K562 (cell line): ENCODE measurements around the gene SRGN. TPM values are rescaled to one million over a fixed set of nuclear protein-coding genes. Genes with fewer than 3 reads are reported as not detected.

Experiments used
- ATAC-seq: fragments of 200-7000 bp; cut with Tn5 transposase; 3 replicates; pipeline ENCODE4 v1.9.1; 2020; ENCODE audit warnings: moderate library complexity
- BruUV-seq: library from RNA; stranded (reverse); fragments of 400-500 nt; replicated peaks from 2 replicates; lab custom pipeline; 2021; lab: Mats Ljungman, UMichigan
- CTCF ChIA-PET: fragments of 300-600 bp; formaldehyde crosslinking; extraction: SDS; loops from one replicate; lab custom pipeline; 2021; ENCODE audit warnings: low intra/inter-chr PET ratio; lab: Yijun Ruan, JAX
- POLR2A ChIA-PET: fragments of 300-600, 350-650 bp; sonication (Branson Sonifier 250); formaldehyde crosslinking; extraction: SDS; loops from one replicate; lab custom pipeline; 2021; ENCODE audit warnings: antibody characterized with exemption, inconsistent platforms; lab: Yijun Ruan, JAX
- DNase-seq, 4 experiments: peaks; one replicate each; pipeline versions ENCODE4 v3.0.0 to v3.0.0-alpha.2; 2011 to 2018; ENCODE audit warnings: low spot score in 3 of 4, mixed read lengths in 3 of 4; ENCODE audit errors: extremely low read depth in 1 of 4
- FAIRE-seq: peaks from 2 replicates; lab custom pipeline; 2011; peaks lifted over from hg19 to GRCh38; lab: Jason Lieb, UNC
- H2AFZ ChIP-seq: 2 replicates; pipeline ENCODE4 v1.6.0; 2011; ENCODE audit warnings: low read depth, low read length, control low read depth, inconsistent platforms
- H3K27ac ChIP-seq: fragments of 200-600 bp; 3 replicates; pipeline ENCODE4 v1.8.0; 2011; ENCODE audit warnings: low read depth, mild to moderate bottlenecking, control low read depth, inconsistent platforms, low read length, moderate library complexity, mixed read lengths; ENCODE audit errors: extremely low read depth
- H3K27me3 ChIP-seq, 2 experiments: fragments of 300-600 bp in 1 of 2; 2 replicates in 1 of 2; 3 replicates in 1 of 2; pipeline versions ENCODE4 v1.6.0 to v1.8.0; 2011; ENCODE audit warnings: inconsistent platforms in 2 of 2, low read length in 2 of 2, mild to moderate bottlenecking in 1 of 2, mixed read lengths in 1 of 2, moderate library complexity in 1 of 2; ENCODE audit not compliant: control insufficient read depth in 2 of 2, insufficient read depth in 2 of 2
- H3K36me3 ChIP-seq: fragments of 300-600 bp; 3 replicates; pipeline ENCODE4 v1.8.0; 2011; ENCODE audit warnings: mild to moderate bottlenecking, low read length, inconsistent platforms; ENCODE audit not compliant: control insufficient read depth, insufficient read depth
- H3K4me1 ChIP-seq, 2 experiments: fragments of 200-600 bp in 1 of 2; replicated peaks in 1 of 2; 2 replicates in 1 of 2; 3 replicates in 1 of 2; pipeline versions ENCODE4 v1.5.1 to v1.8.0; 2011; ENCODE audit warnings: inconsistent platforms in 2 of 2, low read length in 2 of 2, mild to moderate bottlenecking in 1 of 2, mixed read lengths in 1 of 2, moderate library complexity in 1 of 2; ENCODE audit not compliant: control insufficient read depth in 2 of 2, insufficient read depth in 2 of 2
- H3K4me2 ChIP-seq: 2 replicates; pipeline ENCODE4 v1.6.1; 2011; ENCODE audit warnings: low read length, control low read depth, inconsistent platforms, mixed read lengths; ENCODE audit not compliant: insufficient read depth
- H3K4me3 ChIP-seq: fragments of 200-600 bp; sonication (generic), shearing (Covaris generic); 2 replicates; pipeline ENCODE4 v1.5.1; 2016; ENCODE audit warnings: control low read depth, inconsistent platforms
- H3K79me2 ChIP-seq: fragments of 200-600 bp; 3 replicates; pipeline ENCODE4 v1.8.0; 2011; ENCODE audit warnings: low read length, inconsistent platforms; ENCODE audit not compliant: control insufficient read depth, insufficient read depth
- H3K9ac ChIP-seq, 2 experiments: 2 replicates each; pipeline versions ENCODE4 v1.6.0 to v1.6.1; 2011; ENCODE audit warnings: low read depth in 2 of 2, low read length in 2 of 2, control low read depth in 1 of 2, inconsistent platforms in 1 of 2, mild to moderate bottlenecking in 1 of 2, mixed read lengths in 1 of 2; ENCODE audit not compliant: insufficient read depth in 1 of 2
- H3K9me1 ChIP-seq: one replicate; pipeline ENCODE4 v1.6.0; 2011; ENCODE audit warnings: inconsistent platforms, mild to moderate bottlenecking, low read length, moderate library complexity; ENCODE audit not compliant: control insufficient read depth, insufficient read depth
- H3K9me3 ChIP-seq: replicated peaks from 2 replicates; pipeline ENCODE4 v1.5.1; 2011; ENCODE audit warnings: low read depth, low read length, inconsistent platforms; ENCODE audit not compliant: control insufficient read depth, insufficient read depth
- H4K20me1 ChIP-seq: replicated peaks from 2 replicates; pipeline ENCODE4 v1.6.1; 2011; ENCODE audit warnings: low read length, inconsistent platforms, mixed read lengths; ENCODE audit not compliant: control insufficient read depth, insufficient read depth
- ERF ChIP-seq: fragments of 450-650 bp; formaldehyde crosslinking; IDR thresholded peaks from 2 replicates; pipeline ENCODE4 v1.4.0; 2020; ENCODE audit warnings: mild to moderate bottlenecking, mixed read lengths
- HDAC8 ChIP-seq: fragments of 450-650 bp; IDR thresholded peaks from 2 replicates; pipeline ENCODE4 v1.6.1; 2016; ENCODE audit warnings: mild to moderate bottlenecking, missing genetic modification characterization, moderate library complexity, missing compliant biosample characterization
- KLF16 ChIP-seq: IDR thresholded peaks from 2 replicates; pipeline ENCODE4 v1.6.1; 2016; ENCODE audit warnings: antibody characterized with exemption
- MCM5 ChIP-seq: fragments of 450-650 bp; IDR thresholded peaks from 2 replicates; pipeline ENCODE4 v1.6.1; 2016; ENCODE audit warnings: low read depth
- POLR2H ChIP-seq: IDR thresholded peaks from 2 replicates; pipeline ENCODE4 v1.6.1; 2016; ENCODE audit warnings: missing genetic modification characterization, low read depth, mild to moderate bottlenecking, control low read depth, missing compliant biosample characterization, moderate library complexity
- RBM17 ChIP-seq: fragments of 200-400 bp; formaldehyde crosslinking; IDR thresholded peaks from 2 replicates; pipeline ENCODE4 v1.6.1; 2017; ENCODE audit warnings: low read depth, mild to moderate bottlenecking, low read length, borderline replicate concordance
- TEAD1 ChIP-seq, 2 experiments: fragments of 450-650 bp in 1 of 2; sonication (generic) in 1 of 2; formaldehyde crosslinking; IDR thresholded peaks; 2 replicates each; pipeline versions ENCODE4 v1.4.0 to v1.8.0; 2020 to 2022; ENCODE audit warnings: mild to moderate bottlenecking in 2 of 2, missing genetic modification reagents in 1 of 2
- ZNF668 ChIP-seq: fragments of 250-450 bp; sonication (Bioruptor Pico); IDR thresholded peaks from 2 replicates; pipeline ENCODE4 v1.8.0; 2022; ENCODE audit warnings: mild to moderate bottlenecking, inconsistent platforms
- in situ Hi-C: fragments of 300-500 bp; cut with MboI; formaldehyde crosslinking; loops from 4 replicates; pipeline ENCODE4 v1.15.0; 2018; ENCODE audit warnings: inconsistent platforms, mixed read lengths
- intact Hi-C: fragments of 100-400 bp; cut with micrococcal nuclease; formaldehyde crosslinking; loops from 2 replicates; pipeline ENCODE4 v1.14.2; 2022
- polyA plus RNA-seq, 8 experiments: library from polyadenylated mRNA; depleted of rRNA in 4 of 8; stranded (reverse) in 5 of 8; unstranded in 3 of 8; fragments of >200 nt; fragmentation: Nextera tagmentation in 2 of 8; fragmentation: Illumina TruSeq in 1 of 8; extraction: Ambion mirVana in 2 of 8; extraction: Trizol in 1 of 8; gene quantifications; 2 replicates each; pipeline versions ENCODE4 v1.2.1 to v1.2.3, GENCODE V29; 2011 to 2014; ENCODE audit warnings: inconsistent platforms in 1 of 8, missing spikeins in 1 of 8
- total RNA-seq, 7 experiments: library from RNA; depleted of rRNA in 6 of 7; stranded (reverse); fragments of >200 nt in 6 of 7; fragmentation: Illumina TruSeq in 2 of 7; extraction: Trizol in 2 of 7; gene quantifications; 2 replicates each; pipeline versions ENCODE4 v1.2.1 to v1.2.3, GENCODE V29; 2011 to 2021; ENCODE audit warnings: low replicate concordance in 1 of 7

SRGN gene
- total and polyA plus RNA-seq, 9 of the 15 experiments (the other 6 are each of a cell fraction or from before 2014, with no cell fraction given), result 136 to 304 (median 180) TPM

DNA sequence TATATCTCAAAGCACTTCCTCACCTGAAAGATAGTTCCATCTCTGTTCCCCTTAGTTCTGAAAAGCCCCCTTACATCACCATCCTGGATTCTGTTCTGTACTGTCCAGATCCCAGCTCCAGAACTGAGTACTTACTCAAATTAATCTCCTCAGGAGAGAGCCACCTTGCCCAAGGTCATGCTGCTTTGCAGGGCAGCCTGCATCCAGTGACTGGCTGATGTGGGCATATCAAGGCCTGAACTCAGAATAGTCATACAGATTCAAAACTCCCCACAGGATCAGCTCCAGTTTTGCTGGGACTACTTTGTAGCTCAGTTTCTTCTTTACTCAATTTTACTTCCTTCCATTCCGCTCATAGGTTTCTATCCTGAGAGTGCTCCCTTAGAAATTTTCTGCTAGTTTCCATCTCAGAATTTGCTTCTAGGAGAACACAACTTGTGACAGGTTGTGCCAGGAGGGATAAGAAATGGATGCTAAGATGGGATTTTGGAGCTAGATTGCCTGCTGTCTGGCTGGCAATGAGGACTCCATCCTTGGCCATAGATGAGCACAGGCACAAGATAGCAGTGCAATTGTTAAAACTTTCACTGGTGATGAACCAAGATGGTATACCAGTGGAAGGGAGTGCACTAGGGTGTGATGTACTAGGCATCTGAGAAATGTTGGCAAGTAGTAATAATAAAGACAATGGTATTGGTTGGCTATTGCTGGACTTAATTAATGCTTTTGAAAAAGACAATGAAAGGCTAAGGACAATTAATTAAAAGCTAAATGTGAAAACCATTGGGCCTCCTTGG is 17.3 kb downstream of the SRGN start (continued):
- TF ChIP-seq KLF16 (no peak), RBM17 (no peak), POLR2H (0 out of 2 replicates have a peak, but pooled peaks have one; percentile 2), MCM5 (no peak), ZNF668 (CRISPR knock-in tag) (no peak), HDAC8 (tag) (no peak), TEAD1 (CRISPR knock-in tag; IDR thresholded peaks at IDR 0.05) (no peak)

DNA sequence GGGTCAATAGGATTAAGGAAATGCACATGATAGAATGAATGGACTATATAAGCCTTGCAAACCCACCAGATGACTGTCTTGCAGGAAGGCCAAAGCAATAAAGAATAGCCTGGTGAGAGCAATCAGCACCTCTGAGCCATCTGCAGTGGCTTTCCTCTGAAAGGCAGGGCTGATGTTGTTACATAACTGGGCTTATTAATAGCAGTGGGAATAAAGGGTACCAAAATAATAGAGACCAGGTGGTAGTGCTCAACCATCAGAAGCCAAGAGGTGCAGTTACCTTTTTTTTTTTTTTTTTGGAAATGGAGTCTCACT is 19.2 kb downstream of the SRGN start:
- BruUV-seq, result no TSS peak
- FAIRE-seq, result no peak
- H3K27me3 ChIP-seq, result no peaks in the 10 kb centered on the region
- CTCF ChIA-PET, result no interaction called here
- ATAC-seq, result peak; percentile 30
- peaks cover 27% of the 10 kb centered on the region for H3K36me3 ChIP-seq
- H3K4me2 ChIP-seq, result no peak overlapping the region
- TF ChIP-seq ERF, result no peak
- no peaks in the 10 kb centered on the region; the same call in 1 of the 2 replicates for H4K20me1 ChIP-seq
- no peak overlapping the region for H3K9ac ChIP-seq
- in situ Hi-C loops, result no loop called here
- POLR2A ChIA-PET, result no interaction called here
- H3K9me1 ChIP-seq, result no peaks in the 10 kb centered on the region
- DNase-seq, result no peak
- no peak overlapping the region for H2AFZ ChIP-seq
- H3K27ac ChIP-seq, result no peak overlapping the region
- intact Hi-C loops, result no loop called here
- H3K9me3 ChIP-seq, result no peaks in the 10 kb centered on the region
- H3K4me3 ChIP-seq, result no peak overlapping the region
- H3K79me2 ChIP-seq, result peaks cover 3% of the 10 kb centered on the region; the same call in 1 of the 3 replicates
- H3K4me1 ChIP-seq, result no peaks in the 10 kb centered on the region; a peak in 1 of 5 replicates
